ENCODE results near the gene KIF3B. TPM values are rescaled to one million over a fixed set of nuclear protein-coding genes. Genes with fewer than 3 reads are reported as not detected.
"Not testable (repeated sequence)": the region's sequence is repeated elsewhere in the genome, so short reads cannot be mapped to it uniquely, and the experiment has no call there.

KIF3B gene
- total RNA-seq, 1 donor from 2014 or later: 31.6 TPM

GRCh38 chr20:32329817-32330554 lies 52.5 kb downstream of the KIF3B start:
- no peak for DNase-seq (ENCODE audit: low read depth, low spot score)

GRCh38 chr20:32330555-32330897 lies 53.1 kb downstream of the KIF3B start:
- DNase-seq (ENCODE audit: low read depth, low spot score): no peak

GRCh38 chr20:32332614-32333013 lies 55.2 kb downstream of the KIF3B start:
- DNase-seq (ENCODE audit: low read depth, low spot score): no peak

- no peak for DNase-seq (ENCODE audit: low read depth, low spot score)
These were observed 55.9 kb downstream of the KIF3B start for GRCh38 chr20:32333181-32333987.

GRCh38 chr20:32333988-32334885 lies 56.8 kb downstream of the KIF3B start:
- DNase-seq (ENCODE audit: low read depth, low spot score): peak; percentile 55

GRCh38 chr20:32336918-32337347 lies 59.5 kb downstream of the KIF3B start:
- DNase-seq (ENCODE audit: low read depth, low spot score): no peak

GRCh38 chr20:32337937-32338661 lies 60.6 kb downstream of the KIF3B start:
- DNase-seq (ENCODE audit: low read depth, low spot score): no peak

GRCh38 chr20:32338665-32339064 lies 61.2 kb downstream of the KIF3B start:
- no peak for DNase-seq (ENCODE audit: low read depth, low spot score)

GRCh38 chr20:32339116-32339515 lies 61.7 kb downstream of the KIF3B start:
- DNase-seq (ENCODE audit: low read depth, low spot score): no peak

GRCh38 chr20:32341053-32341452 lies 63.6 kb downstream of the KIF3B start:
- not testable (repeated sequence) for DNase-seq (ENCODE audit: low read depth, low spot score)

GRCh38 chr20:32343439-32343838 lies 66.0 kb downstream of the KIF3B start:
- DNase-seq (ENCODE audit: low read depth, low spot score): no peak

GRCh38 chr20:32344835-32345506 lies 67.5 kb downstream of the KIF3B start:
- no peak for DNase-seq (ENCODE audit: low read depth, low spot score)

GRCh38 chr20:32348207-32348606 lies 70.8 kb downstream of the KIF3B start:
- DNase-seq (ENCODE audit: low read depth, low spot score): no peak

- DNase-seq (ENCODE audit: low read depth, low spot score): no peak
These were observed 73.0 kb downstream of the KIF3B start for GRCh38 chr20:32350421-32350820.

GRCh38 chr20:32352121-32352720 lies 74.8 kb downstream of the KIF3B start:
- DNase-seq (ENCODE audit: low read depth, low spot score): no peak

- no peak for DNase-seq (ENCODE audit: low read depth, low spot score)
These were observed 76.5 kb downstream of the KIF3B start for GRCh38 chr20:32353848-32354496.

GRCh38 chr20:32354592-32355416 lies 77.4 kb downstream of the KIF3B start:
- no peak for DNase-seq (ENCODE audit: low read depth, low spot score)

GRCh38 chr20:32355417-32355841 lies 78.0 kb downstream of the KIF3B start:
- DNase-seq (ENCODE audit: low read depth, low spot score): no peak

Measured in pulmonary artery endothelial cell (primary cell).